B cell (primary cell): ENCODE measurements around the gene PLCL1.

Source experiments
- EZH2 ChIP-seq: IDR thresholded peaks from 2 replicates; pipeline ENCODE4 v1.6.1; 2012; ENCODE audit warnings: borderline replicate concordance, low read depth, mild to moderate bottlenecking, moderate library complexity, low read length; ENCODE audit not compliant: insufficient read depth, poor library complexity, severe bottlenecking
- TF ChIP-seq, protein P1 (sequence below): fragments of 200-600 bp; IDR thresholded peaks from one replicate; pipeline ENCODE4 v1.8.0; 2022; ENCODE audit warnings: antibody characterized with exemption, mild to moderate bottlenecking

GRCh38 chr2:197871780-197872456 is 67.5 kb downstream of the PLCL1 start:
- TF ChIP-seq, protein P1, sequence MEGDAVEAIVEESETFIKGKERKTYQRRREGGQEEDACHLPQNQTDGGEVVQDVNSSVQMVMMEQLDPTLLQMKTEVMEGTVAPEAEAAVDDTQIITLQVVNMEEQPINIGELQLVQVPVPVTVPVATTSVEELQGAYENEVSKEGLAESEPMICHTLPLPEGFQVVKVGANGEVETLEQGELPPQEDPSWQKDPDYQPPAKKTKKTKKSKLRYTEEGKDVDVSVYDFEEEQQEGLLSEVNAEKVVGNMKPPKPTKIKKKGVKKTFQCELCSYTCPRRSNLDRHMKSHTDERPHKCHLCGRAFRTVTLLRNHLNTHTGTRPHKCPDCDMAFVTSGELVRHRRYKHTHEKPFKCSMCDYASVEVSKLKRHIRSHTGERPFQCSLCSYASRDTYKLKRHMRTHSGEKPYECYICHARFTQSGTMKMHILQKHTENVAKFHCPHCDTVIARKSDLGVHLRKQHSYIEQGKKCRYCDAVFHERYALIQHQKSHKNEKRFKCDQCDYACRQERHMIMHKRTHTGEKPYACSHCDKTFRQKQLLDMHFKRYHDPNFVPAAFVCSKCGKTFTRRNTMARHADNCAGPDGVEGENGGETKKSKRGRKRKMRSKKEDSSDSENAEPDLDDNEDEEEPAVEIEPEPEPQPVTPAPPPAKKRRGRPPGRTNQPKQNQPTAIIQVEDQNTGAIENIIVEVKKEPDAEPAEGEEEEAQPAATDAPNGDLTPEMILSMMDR, result no peak
- no peak for TF ChIP-seq EZH2
